Epithelial cell of umbilical artery (primary cell): Measurements from ENCODE around the gene ANKRD11. TPM values are rescaled to one million over a fixed set of nuclear protein-coding genes. Genes with fewer than 3 reads are reported as not detected.

Experiments
- total RNA-seq: library from RNA; depleted of rRNA; stranded (reverse); fragments of >200 nt; gene quantifications from 2 replicates; pipeline ENCODE4 v1.2.3, GENCODE V29; 2014

ANKRD11 gene
- 35.7 and 71.6 TPM in 2 replicates for total RNA-seq

GRCh38 chr16:89490439-89491237 is at the start of gene ANKRD11:
TSS of gene ANKRD11 (minus strand) at chr16:89490561. CDS start at chr16:89317019, 173,542 bp downstream.

GRCh38 chr16:89507834-89508590 is 17.7 kb upstream of the ANKRD11 start, which contains the start of gene SPG7:
TSS of gene SPG7 (plus strand) at chr16:89508403. CDS start at chr16:89508418, 15 bp downstream.

Other genes with a start within 250 kb of the ANKRD11 start
- gene SPG7, start 17.8 kb upstream of the ANKRD11 start, total RNA-seq = 88.0 and 108 TPM in 2 replicates
- 2,820 and 4,525 TPM in 2 replicates for gene RPL13, start 70.1 kb upstream of the ANKRD11 start, total RNA-seq
- 3.2 and 9.7 TPM in 2 replicates for gene CPNE7, start 85.2 kb upstream of the ANKRD11 start, total RNA-seq
- gene DPEP1, start 123.1 kb upstream of the ANKRD11 start, total RNA-seq = 0.61 TPM in 1 of 2 replicates, not detected in the other
- gene CHMP1A, start 167.1 kb upstream of the ANKRD11 start, total RNA-seq = 102 and 114 TPM in 2 replicates
- 1.9 and 3.5 TPM in 2 replicates for gene SPATA33, start 167.3 kb upstream of the ANKRD11 start, total RNA-seq
- gene CDK10, start 196.1 kb upstream of the ANKRD11 start, total RNA-seq = 44.2 and 57.1 TPM in 2 replicates
- 20.2 and 21.1 TPM in 2 replicates for gene SPATA2L, start 211.1 kb upstream of the ANKRD11 start, total RNA-seq
- 3.0 and 4.9 TPM in 2 replicates for gene VPS9D1, start 230.3 kb upstream of the ANKRD11 start, total RNA-seq
- 22.4 and 26.3 TPM in 2 replicates for gene ZNF276, start 231.0 kb upstream of the ANKRD11 start, total RNA-seq